Esophagus muscularis mucosa (tissue), 4 donors: ENCODE measurements around the gene ARHGEF7.

Source experiments
- CTCF ChIP-seq, 3 experiments: fragments of 200-600 bp in 2 of 3; fragments of 450-650 bp in 1 of 3; sonication (generic) in 2 of 3; IDR thresholded peaks; one replicate each; pipeline ENCODE4 v1.5.1; 2017 to 2019; ENCODE audit warnings: antibody characterized with exemption in 3 of 3, mild to moderate bottlenecking in 2 of 3, moderate library complexity in 1 of 3
- EP300 ChIP-seq: sonication (generic); formaldehyde crosslinking; IDR thresholded peaks from one replicate; pipeline ENCODE4 v1.6.1; 2017; ENCODE audit warnings: antibody characterized with exemption
- POLR2A ChIP-seq: fragments of 450-650 bp; IDR thresholded peaks from one replicate; pipeline ENCODE4 v1.6.1; 2017; ENCODE audit warnings: antibody characterized with exemption, moderate library complexity, mild to moderate bottlenecking, low read depth
- POLR2AphosphoS5 ChIP-seq, 2 donors: sonication (generic); formaldehyde crosslinking; IDR thresholded peaks; one replicate each; pipeline ENCODE4 v1.6.1; 2017; ENCODE audit warnings: antibody characterized with exemption in 2 of 2

- no peak for TF ChIP-seq POLR2AphosphoS5 (IDR thresholded peaks at IDR 0.05)
- no peak for TF ChIP-seq CTCF (IDR thresholded peaks at IDR 0.05)
- no peak for TF ChIP-seq EP300
- no peak for TF ChIP-seq POLR2A
These were observed 72.9 kb downstream of the ARHGEF7 start for GRCh38 chr13:111187960-111188541.
